GM23338 (cell line): ENCODE data around the gene ZPBP2. TPM values are rescaled to one million over a fixed set of nuclear protein-coding genes. Genes with fewer than 3 reads are reported as not detected.

Experiments
- ATAC-seq: fragments of 200-7000 bp; cut with Tn5 transposase; 3 replicates; pipeline ENCODE4 v1.9.1; 2020
- DNase-seq: peaks from one replicate; pipeline ENCODE4 v3.0.0-alpha.2; 2015; ENCODE audit warnings: low spot score
- H2AFZ ChIP-seq: fragments of 200-600 bp; sonication (generic); 2 replicates; pipeline ENCODE4 v1.8.0; 2016; ENCODE audit warnings: antibody characterized with exemption, mild to moderate bottlenecking, moderate library complexity
- H3F3A ChIP-seq: fragments of 200-600 bp; sonication (generic); replicated peaks from 2 replicates; pipeline ENCODE4 v1.8.0; 2017; ENCODE audit warnings: antibody characterized with exemption, mixed run types, low read depth
- H3K27ac ChIP-seq: fragments of 200-600 bp; sonication (generic); 2 replicates; pipeline ENCODE4 v1.6.1; 2016; ENCODE audit warnings: low read depth
- H3K27me3 ChIP-seq: fragments of 200-600 bp; sonication (generic); 2 replicates; pipeline ENCODE4 v1.8.0; 2016; ENCODE audit warnings: mild to moderate bottlenecking, mixed run types, moderate library complexity; ENCODE audit not compliant: insufficient read depth
- H3K36me3 ChIP-seq: fragments of 200-600 bp; sonication (generic); 2 replicates; pipeline ENCODE4 v1.8.0; 2016; ENCODE audit warnings: mild to moderate bottlenecking; ENCODE audit not compliant: insufficient read depth
- H3K4me1 ChIP-seq: fragments of 200-600 bp; sonication (generic); 2 replicates; pipeline ENCODE4 v1.8.0; 2016; ENCODE audit warnings: mild to moderate bottlenecking, moderate library complexity; ENCODE audit not compliant: insufficient read depth
- H3K4me2 ChIP-seq: fragments of 200-600 bp; sonication (generic); 2 replicates; pipeline ENCODE4 v1.7.1; 2017; ENCODE audit warnings: mixed run types
- H3K4me3 ChIP-seq: fragments of 200-600 bp; sonication (generic); 2 replicates; pipeline ENCODE4 v1.6.1; 2016; ENCODE audit warnings: mixed run types
- H3K79me2 ChIP-seq: fragments of 200-600 bp; sonication (generic); replicated peaks from 2 replicates; pipeline ENCODE4 v1.8.0; 2017; ENCODE audit warnings: mild to moderate bottlenecking; ENCODE audit not compliant: insufficient read depth
- H3K9me2 ChIP-seq: fragments of 200-600 bp; sonication (generic); 2 replicates; pipeline ENCODE4 v1.8.0; 2017; ENCODE audit not compliant: insufficient read depth
- H4K20me1 ChIP-seq: fragments of 200-600 bp; sonication (generic); replicated peaks from 2 replicates; pipeline ENCODE4 v1.8.0; 2017; ENCODE audit warnings: mild to moderate bottlenecking; ENCODE audit not compliant: insufficient read depth
- H3K27ac Mint-ChIP-seq: 2 replicates; pipeline ENCODE4 v1.8.0; 2020; ENCODE audit warnings: inconsistent platforms, mild to moderate bottlenecking, moderate library complexity, mixed read lengths
- H3K27me3 Mint-ChIP-seq: 3 replicates; pipeline ENCODE4 v1.8.0; 2022; ENCODE audit warnings: low read depth, mild to moderate bottlenecking, moderate library complexity, mixed read lengths, inconsistent platforms; ENCODE audit not compliant: insufficient read depth, poor library complexity
- H3K36me3 Mint-ChIP-seq: 3 replicates; pipeline ENCODE4 v1.8.0; 2021; ENCODE audit warnings: low read depth, mild to moderate bottlenecking, inconsistent platforms, moderate library complexity, mixed read lengths
- H3K4me1 Mint-ChIP-seq: 3 replicates; pipeline ENCODE4 v1.8.0; 2020; ENCODE audit warnings: mild to moderate bottlenecking, inconsistent platforms, mixed read lengths
- H3K4me3 Mint-ChIP-seq: 3 replicates; pipeline ENCODE4 v1.8.0; 2021; ENCODE audit warnings: moderate library complexity, mild to moderate bottlenecking, inconsistent platforms, mixed read lengths
- H3K9me3 Mint-ChIP-seq: 3 replicates; pipeline ENCODE4 v1.8.0; 2020; ENCODE audit warnings: moderate library complexity, mild to moderate bottlenecking, inconsistent platforms, mixed read lengths
- CREB1 ChIP-seq: fragments of 250-450 bp; sonication (Bioruptor Pico); IDR thresholded peaks from 2 replicates; pipeline ENCODE4 v1.5.0; 2020; ENCODE audit warnings: low read depth, mild to moderate bottlenecking, moderate library complexity
- CTCF ChIP-seq, 2 experiments: fragments of 200-600 bp in 1 of 2; sonication (generic) in 1 of 2; conservative IDR thresholded peaks; 2 replicates each; pipeline versions ENCODE4 v1.5.1 to v1.6.1; 2016 to 2017; ENCODE audit warnings: antibody characterized with exemption in 2 of 2, low read depth in 2 of 2, mild to moderate bottlenecking in 2 of 2, moderate library complexity in 1 of 2
- EZH2 ChIP-seq: fragments of 200-600 bp; sonication (generic); IDR thresholded peaks from one replicate; pipeline ENCODE4 v1.8.0; 2017; ENCODE audit warnings: antibody characterized with exemption, mild to moderate bottlenecking, low read depth; ENCODE audit not compliant: unreplicated experiment
- JUNB ChIP-seq: IDR thresholded peaks from one replicate; pipeline ENCODE4 v1.6.1; 2016; ENCODE audit warnings: antibody characterized with exemption; ENCODE audit not compliant: unreplicated experiment
- NANOG ChIP-seq: IDR thresholded peaks from 2 replicates; pipeline ENCODE4 v1.6.1; 2016; ENCODE audit warnings: antibody characterized with exemption, borderline replicate concordance
- POLR2AphosphoS5 ChIP-seq: IDR thresholded peaks from 2 replicates; pipeline ENCODE4 v1.6.1; 2016; ENCODE audit warnings: antibody characterized with exemption, low read depth
- STAT1 ChIP-seq: IDR thresholded peaks from one replicate; pipeline ENCODE4 v1.6.1; 2016; ENCODE audit warnings: antibody characterized with exemption; ENCODE audit not compliant: unreplicated experiment
- ZNF114 ChIP-seq: fragments of 250-450 bp; sonication (Bioruptor Pico); IDR thresholded peaks from 2 replicates; pipeline ENCODE4 v1.5.0; 2020; ENCODE audit warnings: mild to moderate bottlenecking, moderate library complexity
- ZNF331 ChIP-seq: fragments of 250-450 bp; sonication (Bioruptor Pico); IDR thresholded peaks from 2 replicates; pipeline ENCODE4 v1.5.0; 2020; ENCODE audit warnings: low read depth, mild to moderate bottlenecking, moderate library complexity
- ZNF462 ChIP-seq: fragments of 250-450 bp; sonication (Bioruptor Pico); IDR thresholded peaks from 2 replicates; pipeline ENCODE4 v1.5.0; 2020; ENCODE audit warnings: mild to moderate bottlenecking, moderate library complexity
- polyA plus RNA-seq: library from polyadenylated mRNA; unstranded; fragments of >200 nt; fragmentation: Nextera tagmentation; extraction: Ambion mirVana; gene quantifications from 2 replicates; pipeline ENCODE4 v1.2.1, GENCODE V29; 2016
- total RNA-seq: library from RNA; depleted of rRNA; stranded (reverse); fragments of >200 nt; shearing (Covaris generic); gene quantifications from 2 replicates; pipeline ENCODE4 v1.2.3, GENCODE V29; 2014
- TF ChIP-seq, protein P1 (sequence below): IDR thresholded peaks from 2 replicates; pipeline ENCODE4 v1.6.1; 2016; ENCODE audit warnings: antibody characterized with exemption

ZPBP2 gene
- total and polyA plus RNA-seq, 2 experiments from 2014 or later = not detected

DNA sequence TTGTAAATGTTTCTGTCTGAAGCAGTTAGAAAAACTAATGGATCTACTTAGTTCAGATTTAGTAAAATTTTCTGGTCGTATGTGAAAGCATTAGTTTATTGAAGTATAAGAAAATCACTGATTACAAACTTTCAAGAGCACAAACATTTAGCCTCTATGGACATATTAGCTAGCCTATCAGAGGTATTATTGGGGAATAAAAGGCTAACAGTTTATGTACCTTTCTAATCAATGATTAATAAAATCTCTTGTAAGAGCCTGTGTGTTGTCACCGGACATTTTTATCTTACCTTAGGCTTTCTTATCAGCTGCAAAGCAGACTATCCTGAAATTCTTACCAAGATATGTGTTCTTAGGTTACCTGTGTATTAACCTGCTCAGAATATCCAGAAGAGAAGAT is 21.2 kb downstream of the ZPBP2 start:
- no peaks in the 10 kb centered on the region for H3K36me3 Mint-ChIP-seq
- no peaks in the 10 kb centered on the region for H3F3A ChIP-seq
- no peaks in the 10 kb centered on the region for H3K9me2 ChIP-seq
- no peak overlapping the region for H3K27ac ChIP-seq
- H3K9me3 Mint-ChIP-seq = no peaks in the 10 kb centered on the region
- DNase-seq (no peak), ATAC-seq (no peak)
- H3K27ac Mint-ChIP-seq = no peak overlapping the region
- H3K27me3 Mint-ChIP-seq = peaks cover 4% of the 10 kb centered on the region
- no peak overlapping the region for H3K4me3 ChIP-seq
- no peaks in the 10 kb centered on the region for H3K36me3 ChIP-seq
- H4K20me1 ChIP-seq = no peaks in the 10 kb centered on the region
- H2AFZ ChIP-seq = no peak overlapping the region
- TF ChIP-seq, protein P1, sequence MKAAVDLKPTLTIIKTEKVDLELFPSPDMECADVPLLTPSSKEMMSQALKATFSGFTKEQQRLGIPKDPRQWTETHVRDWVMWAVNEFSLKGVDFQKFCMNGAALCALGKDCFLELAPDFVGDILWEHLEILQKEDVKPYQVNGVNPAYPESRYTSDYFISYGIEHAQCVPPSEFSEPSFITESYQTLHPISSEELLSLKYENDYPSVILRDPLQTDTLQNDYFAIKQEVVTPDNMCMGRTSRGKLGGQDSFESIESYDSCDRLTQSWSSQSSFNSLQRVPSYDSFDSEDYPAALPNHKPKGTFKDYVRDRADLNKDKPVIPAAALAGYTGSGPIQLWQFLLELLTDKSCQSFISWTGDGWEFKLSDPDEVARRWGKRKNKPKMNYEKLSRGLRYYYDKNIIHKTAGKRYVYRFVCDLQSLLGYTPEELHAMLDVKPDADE = no peak
- TF ChIP-seq JUNB = no peak
- TF ChIP-seq ZNF114 (CRISPR knock-in tag) = no peak
- no peak for TF ChIP-seq EZH2
- no peak for TF ChIP-seq CREB1 (CRISPR knock-in tag)
- no peaks in the 10 kb centered on the region for H3K79me2 ChIP-seq
- no peak overlapping the region for H3K4me3 Mint-ChIP-seq
- no peaks in the 10 kb centered on the region for H3K27me3 ChIP-seq
- no peaks in the 10 kb centered on the region for H3K4me1 ChIP-seq
- H3K4me1 Mint-ChIP-seq = no peaks in the 10 kb centered on the region
- H3K4me2 ChIP-seq = no peak overlapping the region

DNA sequence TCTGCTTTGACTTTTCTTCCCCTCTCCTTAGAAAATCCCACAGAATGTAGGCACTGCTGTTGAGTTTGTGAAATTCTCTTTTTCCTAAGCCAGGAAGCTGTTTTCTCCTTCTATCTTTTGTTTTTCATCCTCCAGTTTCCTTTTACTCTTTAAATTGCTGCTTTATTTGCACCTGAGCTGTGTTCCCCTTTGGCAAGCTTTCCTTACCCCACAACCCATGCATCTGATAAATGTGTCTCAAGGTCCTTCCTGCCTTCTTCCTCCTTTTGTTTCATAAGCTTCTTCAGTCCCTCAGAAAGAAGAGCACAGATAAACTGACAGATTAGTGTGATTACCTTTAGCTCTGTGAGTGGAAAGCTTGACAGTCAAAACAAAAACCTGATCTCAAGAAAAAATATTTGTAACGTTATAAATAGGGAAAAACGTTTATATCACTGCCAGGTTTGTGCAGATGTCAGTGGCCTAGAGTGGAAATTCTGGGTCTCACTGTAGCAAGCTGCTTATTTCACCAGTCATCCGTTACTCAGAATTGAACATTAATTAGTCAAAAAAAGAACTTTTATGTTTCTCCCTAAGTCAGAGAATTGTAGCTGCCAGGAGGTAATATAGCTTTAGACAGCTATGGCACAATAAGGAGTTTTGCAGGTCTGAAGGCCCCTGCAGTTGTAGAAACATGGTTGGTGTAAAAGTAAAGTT is 26.8 kb downstream of the ZPBP2 start:
- no peak overlapping the region for H3K4me2 ChIP-seq
- H3K27ac Mint-ChIP-seq = no peak overlapping the region
- H3K27ac ChIP-seq = no peak overlapping the region
- ATAC-seq (no peak), DNase-seq (no peak)
- no peaks in the 10 kb centered on the region for H3K36me3 Mint-ChIP-seq
- H3K9me3 Mint-ChIP-seq = no peaks in the 10 kb centered on the region
- no peaks in the 10 kb centered on the region for H3K27me3 ChIP-seq
- no peaks in the 10 kb centered on the region for H3K4me1 Mint-ChIP-seq
- no peak overlapping the region for H2AFZ ChIP-seq
- H3K4me3 Mint-ChIP-seq = no peak overlapping the region
- H4K20me1 ChIP-seq = no peaks in the 10 kb centered on the region
- no peak overlapping the region for H3K4me3 ChIP-seq
- H3K36me3 ChIP-seq = no peaks in the 10 kb centered on the region
- no peaks in the 10 kb centered on the region for H3K4me1 ChIP-seq
- H3F3A ChIP-seq = no peaks in the 10 kb centered on the region
- H3K27me3 Mint-ChIP-seq = no peaks in the 10 kb centered on the region
- no peaks in the 10 kb centered on the region for H3K9me2 ChIP-seq
- H3K79me2 ChIP-seq = no peaks in the 10 kb centered on the region
- TF ChIP-seq NANOG (no peak), ZNF331 (CRISPR knock-in tag) (no peak), STAT1 (no peak), JUNB (no peak), CTCF (conservative IDR thresholded peaks at IDR 0.05; ENCODE audit: low read depth in 2 of 2) (no peak), ZNF114 (CRISPR knock-in tag) (no peak), POLR2AphosphoS5 (no peak), CREB1 (CRISPR knock-in tag) (no peak), ZNF462 (CRISPR knock-in tag) (no peak), EZH2 (no peak)
- TF ChIP-seq, protein P1 = no peak
